CD4-positive, alpha-beta T cell (primary cell): ENCODE measurements around the gene OPN1LW. TPM values are rescaled to one million over a fixed set of nuclear protein-coding genes. Genes with fewer than 3 reads are reported as not detected.

ENCODE experiments used
- ATAC-seq: fragments of 200-7000 bp; cut with Tn5 transposase; one replicate; pipeline ENCODE4 v1.10.0; 2022; ENCODE audit warnings: mild to moderate bottlenecking; ENCODE audit not compliant: poor library complexity
- CTCF ChIA-PET: fragments of 350-600 bp; sonication (Branson Sonifier 250); formaldehyde crosslinking; loops from one replicate; lab custom pipeline; 2021; ENCODE audit warnings: antibody characterized with exemption, inconsistent platforms; lab: Charles Lee
- POLR2A ChIA-PET: fragments of 350-600 bp; sonication (Branson Sonifier 250); formaldehyde crosslinking; loops from one replicate; lab custom pipeline; 2021; ENCODE audit warnings: antibody characterized with exemption, inconsistent platforms; lab: Charles Lee
- DNase-seq, 14 experiments: peaks; one replicate each; pipeline ENCODE4 v3.0.0-alpha.2; 2013 to 2020; ENCODE audit warnings: mixed read lengths in 2 of 14
- H3K27ac ChIP-seq, 2 donors: one replicate each; pipeline versions ENCODE4 v1.5.1 to v1.7.0; 2013; ENCODE audit warnings: low read length in 2 of 2, low read depth in 1 of 2, mild to moderate bottlenecking in 1 of 2
- H3K27me3 ChIP-seq, 2 experiments: 1 replicate in 1 of 2; 2 replicates in 1 of 2; pipeline versions ENCODE4 v1.6.1 to v1.7.0; 2013; ENCODE audit warnings: low read length in 2 of 2, control low read depth in 1 of 2, mild to moderate bottlenecking in 1 of 2, moderate library complexity in 1 of 2; ENCODE audit not compliant: insufficient read depth in 2 of 2, control insufficient read depth in 1 of 2
- H3K36me3 ChIP-seq: one replicate; pipeline ENCODE4 v1.6.1; 2013; ENCODE audit warnings: low read length, control low read depth; ENCODE audit not compliant: insufficient read depth
- H3K4me1 ChIP-seq: one replicate; pipeline ENCODE4 v1.6.1; 2013; ENCODE audit warnings: low read length, control low read depth; ENCODE audit not compliant: insufficient read depth
- H3K4me3 ChIP-seq: one replicate; pipeline ENCODE4 v1.5.1; 2013; ENCODE audit warnings: mild to moderate bottlenecking, low read length, moderate library complexity
- H3K9me3 ChIP-seq, 2 experiments: 1 replicate in 1 of 2; 2 replicates in 1 of 2; pipeline versions ENCODE4 v1.6.1 to v1.7.0; 2013; ENCODE audit warnings: low read length in 2 of 2, mild to moderate bottlenecking in 2 of 2, control low read depth in 1 of 2, moderate library complexity in 1 of 2; ENCODE audit not compliant: control insufficient read depth in 1 of 2, insufficient read depth in 1 of 2
- H3K27ac Mint-ChIP-seq: one replicate; pipeline ENCODE4 v1.8.0; 2020; ENCODE audit warnings: mixed read lengths
- H3K27me3 Mint-ChIP-seq: one replicate; pipeline ENCODE4 v1.8.0; 2021; ENCODE audit warnings: mixed read lengths
- H3K36me3 Mint-ChIP-seq: one replicate; pipeline ENCODE4 v1.8.0; 2021; ENCODE audit warnings: low read depth, mixed read lengths
- H3K4me1 Mint-ChIP-seq: one replicate; pipeline ENCODE4 v1.8.0; 2021; ENCODE audit warnings: low read depth, mixed read lengths
- H3K4me3 Mint-ChIP-seq: one replicate; pipeline ENCODE4 v1.8.0; 2020; ENCODE audit warnings: mild to moderate bottlenecking, mixed read lengths
- H3K9me3 Mint-ChIP-seq: one replicate; pipeline ENCODE4 v1.8.0; 2020; ENCODE audit warnings: mixed read lengths
- CTCF ChIP-seq: fragments of 200-600 bp; IDR thresholded peaks from one replicate; pipeline ENCODE4 v1.8.0; 2022; ENCODE audit warnings: antibody characterized with exemption, mild to moderate bottlenecking
- intact Hi-C, 2 experiments: fragments of 100-400 bp; cut with DNase I in 1 of 2; cut with micrococcal nuclease in 1 of 2; formaldehyde crosslinking; loops; one replicate each; pipeline versions ENCODE4 v1.15.1 to v1.9.0; 2023 to 2025; cut with DNase I, micrococcal nuclease
- total RNA-seq, 174 experiments: library from RNA in 2 of 174; stranded (reverse) in 2 of 174; gene quantifications; one replicate each; pipeline ENCODE4 v1.2.3 and lab custom pipeline; 2021 to 2026

OPN1LW gene
- total RNA-seq, 2 experiments from 2014 or later, result not detected

- Histone ChIP-seq H3K4me1 (peaks cover 4% of the 10 kb centered on the region), H3K36me3 (no peaks in the 10 kb centered on the region), H3K4me3 (no peak overlapping the region), H3K9me3 (no peaks in the 10 kb centered on the region), H3K27ac (no peak overlapping the region), H3K27me3 (no peaks in the 10 kb centered on the region)
- CTCF ChIA-PET, result no interaction called here
- H3K4me3 Mint-ChIP-seq, result no peak overlapping the region
- no peaks in the 10 kb centered on the region for H3K27me3 Mint-ChIP-seq
- POLR2A ChIA-PET, result no interaction called here
- ATAC-seq, result no peak
- no peak for DNase-seq
- TF ChIP-seq CTCF, result no peak
- no peaks in the 10 kb centered on the region for H3K9me3 Mint-ChIP-seq
- peaks cover 4% of the 10 kb centered on the region for H3K4me1 Mint-ChIP-seq
- H3K27ac Mint-ChIP-seq, result no peak overlapping the region
- H3K36me3 Mint-ChIP-seq, result no peaks in the 10 kb centered on the region
- intact Hi-C loops, result no loop called here
Measured at GRCh38 chrX:154115750-154116149, 28.3 kb upstream of the OPN1LW start.

DNA sequence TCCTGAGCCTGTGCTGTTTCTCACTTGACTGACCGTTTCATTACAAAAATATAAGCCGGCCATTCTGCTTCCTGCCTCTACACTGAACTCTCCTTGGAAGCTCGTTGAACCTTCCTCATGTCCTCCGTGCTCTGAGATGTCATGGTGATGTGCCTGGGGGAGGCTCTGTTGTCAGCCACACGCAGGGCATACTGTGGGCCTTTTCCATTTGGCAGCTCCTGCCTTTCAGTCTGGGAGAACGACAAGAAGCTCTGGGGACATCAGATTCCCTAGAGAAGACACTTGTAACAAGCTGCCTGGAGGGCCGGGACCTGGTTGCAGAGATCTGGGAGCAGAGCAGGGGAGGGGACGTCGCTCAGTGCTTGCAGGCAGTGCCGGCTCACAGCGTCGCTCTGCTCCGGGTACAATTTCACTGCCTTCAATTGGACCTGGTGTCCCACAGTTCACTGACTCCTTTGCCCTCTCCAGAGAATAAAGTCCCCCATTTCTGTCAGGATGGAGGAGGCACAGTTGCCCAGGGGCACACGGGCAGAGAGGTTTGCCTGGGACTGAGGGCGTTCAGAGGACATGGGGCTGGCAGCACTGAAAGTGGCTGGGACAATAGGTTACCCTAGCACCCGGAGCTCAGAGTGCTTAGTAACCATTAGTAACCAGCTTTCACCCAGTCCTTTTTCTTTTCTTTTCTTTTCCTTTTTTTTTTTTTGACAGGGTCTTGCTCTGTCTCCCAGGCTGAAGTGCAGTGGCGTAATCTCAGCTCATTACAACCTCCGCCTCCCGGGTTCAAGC lies 27.4 kb upstream of the OPN1LW start:
- no peak for ATAC-seq
- H3K4me3 ChIP-seq, result no peak overlapping the region
- no peak overlapping the region for H3K27ac ChIP-seq
- no peak for DNase-seq
- no peaks in the 10 kb centered on the region for H3K9me3 ChIP-seq
- H3K4me3 Mint-ChIP-seq, result no peak overlapping the region
- H3K27me3 ChIP-seq, result no peaks in the 10 kb centered on the region
- ChIA-PET POLR2A (interaction anchor here (0.5 kb wide), 1 partner anchor 10 kb away, joined by 3 read pairs; no protein-coding TSS in a partner anchor), CTCF (interaction anchor here (0.8 kb wide), 1 partner anchor 103 kb away, joined by 3 read pairs; no protein-coding TSS in a partner anchor)
- H3K4me1 Mint-ChIP-seq, result peaks cover 4% of the 10 kb centered on the region
- H3K36me3 ChIP-seq, result no peaks in the 10 kb centered on the region
- no peaks in the 10 kb centered on the region for H3K9me3 Mint-ChIP-seq
- intact Hi-C loops, result no loop called here
- H3K4me1 ChIP-seq, result peaks cover 4% of the 10 kb centered on the region
- H3K36me3 Mint-ChIP-seq, result no peaks in the 10 kb centered on the region
- H3K27me3 Mint-ChIP-seq, result no peaks in the 10 kb centered on the region
- TF ChIP-seq CTCF, result no peak
- H3K27ac Mint-ChIP-seq, result no peak overlapping the region

DNA sequence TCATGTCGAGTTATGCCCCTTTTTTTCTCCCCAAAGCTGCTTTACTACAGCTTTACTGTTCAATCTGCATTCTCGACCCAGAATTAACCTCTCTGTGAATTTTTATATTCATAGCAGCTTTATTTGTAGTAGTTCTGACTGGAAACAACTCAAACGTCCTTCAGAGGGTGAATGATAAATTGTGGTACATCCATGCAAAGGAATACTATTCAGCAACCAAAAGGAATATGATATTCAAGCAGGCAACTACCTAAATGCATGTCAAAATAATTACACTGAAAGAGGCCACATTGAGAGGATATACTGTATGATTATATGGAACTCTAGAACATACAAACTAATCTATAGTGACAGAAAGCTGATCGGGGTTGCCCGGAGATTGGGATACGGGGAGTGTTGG lies 26.5 kb upstream of the OPN1LW start:
- no peaks in the 10 kb centered on the region for H3K27me3 ChIP-seq
- no peaks in the 10 kb centered on the region for H3K9me3 ChIP-seq
- ATAC-seq (no peak), DNase-seq (no peak)
- H3K9me3 Mint-ChIP-seq, result no peaks in the 10 kb centered on the region
- H3K36me3 Mint-ChIP-seq, result no peaks in the 10 kb centered on the region
- H3K36me3 ChIP-seq, result no peaks in the 10 kb centered on the region
- no peak overlapping the region for H3K4me3 ChIP-seq
- H3K27me3 Mint-ChIP-seq, result no peaks in the 10 kb centered on the region
- H3K27ac Mint-ChIP-seq, result no peak overlapping the region
- CTCF ChIA-PET, result interaction anchor here (0.5 kb wide), 1 partner anchor 455 kb away, joined by 5 read pairs; no protein-coding TSS in a partner anchor
- POLR2A ChIA-PET, result interaction anchor here (0.5 kb wide), 1 partner anchor 9 kb away, joined by 3 read pairs; no protein-coding TSS in a partner anchor
- no peak overlapping the region for H3K27ac ChIP-seq
- TF ChIP-seq CTCF, result no peak
- H3K4me1 Mint-ChIP-seq, result peaks cover 9% of the 10 kb centered on the region
- peaks cover 7% of the 10 kb centered on the region for H3K4me1 ChIP-seq
- intact Hi-C loops, result no loop called here
- H3K4me3 Mint-ChIP-seq, result no peak overlapping the region
